Heart left ventricle (tissue), 13 donors: ENCODE measurements around the gene ZKSCAN7.

Experiments
- POLR2A ChIP-seq, 2 donors: fragments of 450-650 bp; IDR thresholded peaks; one replicate each; pipeline ENCODE4 v1.6.1; 2017; ENCODE audit warnings: antibody characterized with exemption in 2 of 2, mild to moderate bottlenecking in 2 of 2, moderate library complexity in 2 of 2
- TF ChIP-seq, protein P1 (sequence below), 12 donors: fragments of 200-600 bp; sonication (generic) in 4 of 12; IDR thresholded peaks; one replicate each; pipeline versions ENCODE4 v1.5.0 to v1.8.0; 2018 to 2022; ENCODE audit warnings: antibody characterized with exemption in 12 of 12, mild to moderate bottlenecking in 5 of 12
- donor health status: ischemic (EF 13 %, LVEDD 7.1; RV severe dilation, severe dysfunction).
- donor health status: DM: no; HTN: yes; CAD: no.
- donor health status: DM: no; HTN: no; CAD: no.
- donor health status: ischemic (EF 25% LVEDD 6.9; RV normal size, moderate dysfunction).
- donor health status: ischemic (EF 25% LVEDD 5.7; RV mildly dilated, moderate dysfunction).
- donor health status: ischemic (EF 35%, LVEDD 5.7; RV mildly dilated, moderate dysfunction).
- donor health status: nonischemic (EF 11% LVEDD 7.7; RV severe dilation, severe dysfunction).
- donor health status: DM: yes; HTN: yes; CAD: no.
- donor health status: PGD.
- donor health status: ischemic (EF 29% LVEDD 5.4; RV normal size, mild dysfunction).
- donor health status: nonischemic (EF 23%, LVEDD 6.1; RV moderate dilation, normal function).

DNA sequence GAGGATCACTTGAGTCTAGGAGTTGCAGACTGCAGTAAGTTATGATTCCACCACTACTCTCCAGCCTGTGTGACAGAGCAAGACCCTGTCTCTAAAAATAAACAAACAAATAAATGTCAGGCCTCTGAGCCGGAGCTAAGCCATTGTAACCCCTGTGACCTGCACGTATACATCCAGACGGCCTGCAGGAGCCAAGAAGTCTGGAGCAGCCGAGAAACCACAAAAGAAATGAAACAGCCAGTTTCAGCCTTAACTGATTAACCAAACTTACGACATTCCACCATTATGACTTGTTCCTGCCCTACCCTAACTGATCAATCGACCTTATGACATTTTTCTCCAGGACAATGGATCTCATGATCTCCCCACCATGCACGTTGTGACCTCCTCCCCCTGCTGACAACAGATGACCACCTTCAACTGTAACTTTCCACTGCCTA is 32.5 kb upstream of the ZKSCAN7 start:
- TF ChIP-seq, protein P1, sequence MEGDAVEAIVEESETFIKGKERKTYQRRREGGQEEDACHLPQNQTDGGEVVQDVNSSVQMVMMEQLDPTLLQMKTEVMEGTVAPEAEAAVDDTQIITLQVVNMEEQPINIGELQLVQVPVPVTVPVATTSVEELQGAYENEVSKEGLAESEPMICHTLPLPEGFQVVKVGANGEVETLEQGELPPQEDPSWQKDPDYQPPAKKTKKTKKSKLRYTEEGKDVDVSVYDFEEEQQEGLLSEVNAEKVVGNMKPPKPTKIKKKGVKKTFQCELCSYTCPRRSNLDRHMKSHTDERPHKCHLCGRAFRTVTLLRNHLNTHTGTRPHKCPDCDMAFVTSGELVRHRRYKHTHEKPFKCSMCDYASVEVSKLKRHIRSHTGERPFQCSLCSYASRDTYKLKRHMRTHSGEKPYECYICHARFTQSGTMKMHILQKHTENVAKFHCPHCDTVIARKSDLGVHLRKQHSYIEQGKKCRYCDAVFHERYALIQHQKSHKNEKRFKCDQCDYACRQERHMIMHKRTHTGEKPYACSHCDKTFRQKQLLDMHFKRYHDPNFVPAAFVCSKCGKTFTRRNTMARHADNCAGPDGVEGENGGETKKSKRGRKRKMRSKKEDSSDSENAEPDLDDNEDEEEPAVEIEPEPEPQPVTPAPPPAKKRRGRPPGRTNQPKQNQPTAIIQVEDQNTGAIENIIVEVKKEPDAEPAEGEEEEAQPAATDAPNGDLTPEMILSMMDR (IDR thresholded peaks at IDR 0.05), result no peak
- no peak for TF ChIP-seq POLR2A (IDR thresholded peaks at IDR 0.05)
